NCI-H1930 (cell line): ENCODE results near the gene FBXO24.

ENCODE experiments used
- DNase-seq, 2 experiments: peaks; one replicate each; lab custom pipeline; 2025; lab: John Stamatoyannopoulos, UW

Gene FBXO24

GRCh38 chr7:100620804-100621203 lies 34.7 kb downstream of the FBXO24 start:
- DNase-seq = no peak

DNA sequence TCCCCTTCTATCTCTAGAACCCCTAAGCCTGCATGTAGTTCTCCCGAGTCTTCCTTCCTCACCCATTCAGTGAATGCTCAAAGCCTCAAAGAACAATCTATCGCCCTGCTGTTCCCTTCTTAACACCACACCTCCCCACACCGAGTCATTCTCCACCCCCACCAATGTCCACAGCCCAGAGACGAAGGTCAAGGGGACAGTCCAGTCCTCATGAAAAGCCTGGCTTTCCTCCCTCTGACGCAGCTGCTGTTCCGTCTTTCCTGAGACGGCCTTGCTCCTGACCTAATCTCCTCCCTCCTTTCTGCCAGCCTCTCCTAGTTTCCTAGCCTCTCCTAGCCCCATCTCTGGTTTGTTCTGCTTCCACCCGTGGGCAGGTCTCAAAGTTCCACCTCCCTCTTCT lies 35.4 kb downstream of the FBXO24 start:
- DNase-seq = no peak

DNA sequence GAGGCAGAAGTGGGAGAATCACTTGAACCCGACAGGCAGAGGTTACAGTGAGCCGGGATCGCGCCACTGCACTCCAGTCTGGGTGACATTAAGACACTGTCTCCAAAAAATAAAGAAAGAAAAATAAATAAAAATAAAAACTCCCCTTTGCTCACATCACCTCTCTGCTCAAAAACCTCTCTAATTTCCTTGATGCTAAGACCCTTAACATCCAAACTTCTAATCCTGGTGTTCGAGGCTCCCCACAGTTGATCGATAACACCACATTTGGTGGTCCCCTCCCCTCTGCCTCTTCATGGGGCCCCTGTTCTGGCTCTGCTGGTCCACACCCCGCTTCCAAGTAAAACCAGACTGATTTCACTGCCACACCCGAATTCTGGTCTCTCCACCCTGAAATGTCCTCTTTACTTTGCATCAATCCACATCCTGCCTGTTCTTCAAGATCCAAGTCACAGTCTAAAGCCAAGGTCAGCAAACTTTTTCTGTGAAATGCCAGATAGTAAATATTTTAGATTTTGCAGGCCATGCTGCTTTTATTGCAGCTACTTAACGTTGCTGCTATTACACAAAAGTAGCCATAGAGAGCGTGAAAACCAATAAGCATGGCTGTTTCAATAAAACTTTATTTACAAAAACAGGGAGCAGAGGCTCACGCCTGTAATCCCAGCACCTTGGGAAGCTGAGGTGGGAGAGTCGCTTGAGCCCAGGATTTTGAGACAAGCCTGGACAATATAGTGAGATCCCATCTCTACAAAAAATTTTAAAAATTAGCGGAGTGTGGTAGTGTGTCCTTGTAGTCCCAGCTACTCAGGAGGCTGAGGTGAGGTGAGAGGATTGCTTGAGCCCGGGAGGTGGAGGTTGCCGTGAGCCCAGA lies 38.1 kb downstream of the FBXO24 start:
- DNase-seq = no peak

GRCh38 chr7:100626055-100626454 lies 39.9 kb downstream of the FBXO24 start:
- no peak for DNase-seq

GRCh38 chr7:100626530-100627237 lies 40.6 kb downstream of the FBXO24 start:
- no peak for DNase-seq

- no peak for DNase-seq
Observed at GRCh38 chr7:100627238-100627549, 41.1 kb downstream of the FBXO24 start.

DNA sequence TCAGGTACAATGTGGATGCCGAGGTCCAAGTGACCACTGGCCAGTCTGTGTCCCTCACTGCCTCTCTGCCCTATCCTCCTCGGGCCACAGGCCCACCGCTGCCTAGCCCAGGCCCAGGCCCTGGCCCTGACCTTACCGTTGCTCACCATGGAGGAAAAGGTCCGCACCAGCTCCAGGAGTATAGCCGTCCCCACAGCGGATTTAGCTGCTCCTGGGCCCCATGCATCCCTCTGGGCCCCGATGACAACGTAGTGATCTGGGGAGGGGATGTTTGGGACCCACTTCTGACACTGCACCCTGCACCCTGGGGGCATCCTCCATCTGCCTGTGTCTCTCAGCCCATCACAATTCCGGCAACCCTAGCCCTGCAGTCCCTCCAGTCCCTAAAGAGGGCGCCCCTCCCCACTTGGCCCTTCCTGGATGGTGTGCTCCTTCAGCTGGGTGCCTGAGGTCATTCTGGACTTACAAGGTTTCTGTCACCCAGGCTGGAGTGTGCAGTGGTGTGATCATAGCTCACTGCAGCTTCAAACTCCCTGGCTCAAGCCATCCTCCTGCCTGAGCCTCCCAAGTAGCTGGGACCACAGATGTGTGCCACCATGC lies 43.1 kb downstream of the FBXO24 start:
- DNase-seq = no peak

- no peak for DNase-seq
Observed at GRCh38 chr7:100630066-100630465, 43.9 kb downstream of the FBXO24 start.

- peak; percentile 30 to 68 for DNase-seq
Observed at GRCh38 chr7:100632951-100633717, 47.0 kb downstream of the FBXO24 start.

DNA sequence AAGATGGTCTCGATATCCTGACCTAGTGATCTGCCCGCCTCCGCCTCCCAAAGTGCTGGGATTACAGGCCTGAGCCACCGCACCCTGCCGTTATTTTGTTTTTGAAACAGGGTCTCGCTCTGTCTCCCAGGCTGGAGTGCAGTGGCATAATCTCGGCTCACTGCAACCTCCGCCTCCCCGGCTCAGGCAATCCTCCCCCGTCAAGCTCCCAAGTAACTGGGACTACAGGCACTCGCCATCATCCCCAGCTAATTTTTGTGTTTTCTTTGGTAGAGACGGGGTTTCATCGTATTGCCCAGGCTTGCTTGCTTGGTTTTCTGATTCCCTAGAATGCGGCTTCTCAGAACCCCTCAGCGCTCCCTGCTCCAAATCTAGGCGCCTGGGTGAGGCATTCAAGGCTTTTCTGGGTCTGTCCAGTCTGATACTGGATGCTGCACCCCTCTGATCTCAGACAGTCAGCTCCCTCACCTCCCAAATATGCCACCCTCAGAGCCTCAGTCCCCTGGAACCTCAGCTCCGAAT lies 53.9 kb downstream of the FBXO24 start:
- DNase-seq = no peak

- no peak for DNase-seq
Observed at GRCh38 chr7:100640517-100641440, 54.7 kb downstream of the FBXO24 start.

DNA sequence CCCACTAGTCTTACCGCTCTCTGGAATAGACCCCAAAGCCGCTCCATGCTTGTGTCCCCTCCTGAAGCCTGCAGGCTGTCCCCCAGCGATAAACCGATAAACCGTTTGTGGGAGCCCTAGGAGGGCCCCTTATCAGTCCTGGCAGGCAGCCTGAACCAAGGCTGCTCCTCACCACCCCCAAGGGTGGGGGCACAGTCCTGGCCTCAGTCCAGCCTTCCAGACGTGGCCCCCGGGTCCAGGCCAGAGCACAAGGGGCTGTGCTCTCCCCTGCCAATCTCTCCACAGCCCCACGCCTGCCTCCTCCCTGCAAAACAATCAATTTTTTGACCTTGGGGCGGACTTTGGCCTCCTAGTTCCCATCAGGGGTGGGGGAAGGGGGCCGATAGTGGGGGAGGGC lies 55.3 kb downstream of the FBXO24 start, which contains the start of gene TFR2:
Gene TFR2, minus strand, starts transcription at position 90 of the 397 bp plus-strand sequence. Its CDS starts 43 bp downstream, at position 47.
- DNase-seq = no peak

- no peak for DNase-seq
Observed at GRCh38 chr7:100641860-100642533, 55.9 kb downstream of the FBXO24 start.

DNA sequence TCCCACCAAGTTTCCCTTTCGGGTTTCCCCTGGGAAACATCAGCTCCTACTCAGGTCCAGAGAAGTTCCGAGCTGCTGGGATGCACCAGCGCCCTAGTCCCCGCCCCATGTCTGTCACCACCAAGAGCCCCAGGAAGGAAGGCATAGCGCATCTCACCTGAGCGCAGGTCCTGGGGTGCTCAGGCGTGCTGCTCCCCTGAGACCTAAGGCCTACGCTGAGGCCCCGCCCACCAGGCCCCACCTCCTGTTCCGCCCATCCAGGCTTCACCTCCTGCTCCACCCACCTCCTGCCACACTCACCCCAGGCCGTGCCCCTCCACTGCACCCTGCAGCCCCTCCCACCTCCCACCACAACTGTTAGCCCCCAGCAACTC lies 56.4 kb downstream of the FBXO24 start:
- no peak for DNase-seq

DNA sequence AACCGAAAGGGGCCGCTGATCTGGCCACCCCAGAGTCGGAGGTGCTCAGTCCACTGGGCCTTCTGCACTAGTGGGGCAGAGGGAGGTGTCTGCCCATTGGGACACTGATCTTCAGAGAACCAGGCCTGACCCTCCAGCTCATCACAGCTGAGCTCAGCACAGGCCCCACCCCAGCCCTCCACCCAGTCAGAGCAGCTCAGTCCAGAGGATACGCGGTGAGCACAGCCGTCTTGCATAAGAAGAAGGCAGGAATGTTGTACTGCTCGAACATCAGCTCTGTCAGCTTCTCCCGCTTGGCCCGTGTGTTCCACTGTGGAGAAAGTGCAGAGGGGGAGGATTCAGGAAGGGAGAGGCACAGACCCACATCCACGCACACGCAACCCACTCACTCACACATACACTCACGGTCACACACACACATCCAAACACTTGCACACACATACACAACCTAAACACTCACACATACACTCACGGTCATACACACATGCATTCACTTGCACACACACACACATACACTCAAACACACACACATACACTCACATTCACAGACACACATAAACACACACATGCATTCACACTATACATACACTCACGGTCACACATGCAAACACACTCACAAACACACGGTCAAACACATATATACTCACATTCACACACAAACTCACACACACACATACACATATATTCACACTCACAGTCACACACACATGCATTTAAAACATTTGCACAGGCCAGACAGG lies 63.9 kb downstream of the FBXO24 start:
- DNase-seq = no peak
